H1 (cell line): ENCODE data around the gene NFIA.

Experiments used
- CEBPB ChIP-seq: IDR thresholded peaks from 2 replicates; pipeline ENCODE4 v1.6.1; 2012; ENCODE audit warnings: low read depth, low read length
- FOSL1 ChIP-seq: IDR thresholded peaks from 2 replicates; pipeline ENCODE4 v1.6.1; 2011; ENCODE audit warnings: mild to moderate bottlenecking, low read depth, low read length, moderate library complexity; ENCODE audit not compliant: insufficient read depth
- POLR2A ChIP-seq, 2 experiments: IDR thresholded peaks; 1 replicate in 1 of 2; 2 replicates in 1 of 2; pipeline ENCODE4 v1.6.1; 2011; ENCODE audit warnings: low read depth in 2 of 2, low read length in 2 of 2, mild to moderate bottlenecking in 2 of 2; ENCODE audit errors: control extremely low read depth in 1 of 2
- TF ChIP-seq, protein P1 (sequence below), 3 experiments: IDR thresholded peaks; 1 replicate in 2 of 3; 2 replicates in 1 of 3; pipeline versions ENCODE4 v1.5.1 to v1.6.1; 2011; ENCODE audit warnings: low read length in 3 of 3, mild to moderate bottlenecking in 3 of 3, inconsistent platforms in 2 of 3, low read depth in 1 of 3, moderate library complexity in 1 of 3; ENCODE audit not compliant: insufficient read depth in 1 of 3; ENCODE audit errors: control extremely low read depth in 1 of 3
- TF ChIP-seq, protein P2 (sequence below): IDR thresholded peaks from 2 replicates; pipeline ENCODE4 v1.6.1; 2012; ENCODE audit warnings: inconsistent platforms

DNA sequence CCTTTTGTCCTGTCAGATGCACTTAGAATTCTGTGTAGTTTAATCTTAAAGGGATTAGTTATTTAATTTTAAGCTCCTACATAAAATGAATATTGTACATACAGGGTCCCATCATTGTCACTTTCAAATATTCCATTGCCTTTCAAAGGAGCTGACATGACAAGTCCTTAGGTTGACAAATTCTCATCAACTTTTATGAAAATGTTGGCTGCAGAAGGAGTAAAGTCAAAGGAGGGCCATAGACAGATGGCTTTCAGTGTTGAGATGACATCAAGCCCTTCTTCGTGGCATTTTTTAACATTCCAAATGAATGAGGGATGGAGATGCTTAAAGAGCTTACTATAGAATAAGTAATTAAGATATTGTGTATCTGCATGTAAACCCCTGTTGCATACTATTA is 15.4 kb downstream of the NFIA start:
- TF ChIP-seq POLR2A (IDR thresholded peaks at IDR 0.05; ENCODE audit: control extremely low read depth in 1 of 2, low read depth in 2 of 2, low read length in 2 of 2) (no peak), FOSL1 (no peak), CEBPB (no peak)
- TF ChIP-seq, protein P1, sequence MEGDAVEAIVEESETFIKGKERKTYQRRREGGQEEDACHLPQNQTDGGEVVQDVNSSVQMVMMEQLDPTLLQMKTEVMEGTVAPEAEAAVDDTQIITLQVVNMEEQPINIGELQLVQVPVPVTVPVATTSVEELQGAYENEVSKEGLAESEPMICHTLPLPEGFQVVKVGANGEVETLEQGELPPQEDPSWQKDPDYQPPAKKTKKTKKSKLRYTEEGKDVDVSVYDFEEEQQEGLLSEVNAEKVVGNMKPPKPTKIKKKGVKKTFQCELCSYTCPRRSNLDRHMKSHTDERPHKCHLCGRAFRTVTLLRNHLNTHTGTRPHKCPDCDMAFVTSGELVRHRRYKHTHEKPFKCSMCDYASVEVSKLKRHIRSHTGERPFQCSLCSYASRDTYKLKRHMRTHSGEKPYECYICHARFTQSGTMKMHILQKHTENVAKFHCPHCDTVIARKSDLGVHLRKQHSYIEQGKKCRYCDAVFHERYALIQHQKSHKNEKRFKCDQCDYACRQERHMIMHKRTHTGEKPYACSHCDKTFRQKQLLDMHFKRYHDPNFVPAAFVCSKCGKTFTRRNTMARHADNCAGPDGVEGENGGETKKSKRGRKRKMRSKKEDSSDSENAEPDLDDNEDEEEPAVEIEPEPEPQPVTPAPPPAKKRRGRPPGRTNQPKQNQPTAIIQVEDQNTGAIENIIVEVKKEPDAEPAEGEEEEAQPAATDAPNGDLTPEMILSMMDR (IDR thresholded peaks at IDR 0.05; ENCODE audit: control extremely low read depth in 1 of 3, insufficient read depth in 1 of 3, low read depth in 1 of 3, low read length in 3 of 3) = no peak
- TF ChIP-seq, protein P2, sequence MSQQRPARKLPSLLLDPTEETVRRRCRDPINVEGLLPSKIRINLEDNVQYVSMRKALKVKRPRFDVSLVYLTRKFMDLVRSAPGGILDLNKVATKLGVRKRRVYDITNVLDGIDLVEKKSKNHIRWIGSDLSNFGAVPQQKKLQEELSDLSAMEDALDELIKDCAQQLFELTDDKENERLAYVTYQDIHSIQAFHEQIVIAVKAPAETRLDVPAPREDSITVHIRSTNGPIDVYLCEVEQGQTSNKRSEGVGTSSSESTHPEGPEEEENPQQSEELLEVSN = no peak
